Fibroblast of lung (primary cell): ENCODE measurements around the gene RFX5. TPM values are rescaled to one million over a fixed set of nuclear protein-coding genes. Genes with fewer than 3 reads are reported as not detected.

Source experiments
- DNase-seq, 2 donors: peaks; one replicate each; pipeline versions ENCODE4 v3.0.0 to v3.0.0-alpha.2; 2010; ENCODE audit warnings: low read depth in 2 of 2
- H2AFZ ChIP-seq: 2 replicates; pipeline ENCODE4 v1.5.1; 2012; ENCODE audit warnings: low read length, control low read depth, inconsistent platforms
- H3K27ac ChIP-seq: 2 replicates; pipeline ENCODE4 v1.5.1; 2011; ENCODE audit warnings: low read length, control low read depth; ENCODE audit not compliant: insufficient read depth
- H3K27me3 ChIP-seq: 2 replicates; pipeline ENCODE4 v1.5.1; 2011; ENCODE audit warnings: mild to moderate bottlenecking, low read length; ENCODE audit not compliant: control insufficient read depth, insufficient read depth
- H3K36me3 ChIP-seq: 2 replicates; pipeline ENCODE4 v1.5.1; 2011; ENCODE audit warnings: low read length; ENCODE audit not compliant: control insufficient read depth, insufficient read depth
- H3K4me1 ChIP-seq: 2 replicates; pipeline ENCODE4 v1.5.1; 2011; ENCODE audit warnings: low read length; ENCODE audit not compliant: control insufficient read depth, insufficient read depth; ENCODE audit errors: extremely low read depth
- H3K4me2 ChIP-seq: 2 replicates; pipeline ENCODE4 v1.5.1; 2011; ENCODE audit warnings: low read length, control low read depth; ENCODE audit not compliant: insufficient read depth; ENCODE audit errors: extremely low read depth
- H3K4me3 ChIP-seq, 4 experiments: fragments of 200-600 bp in 1 of 4; sonication (generic) in 1 of 4; replicated peaks in 1 of 4; 2 replicates each; pipeline ENCODE4 v1.5.1; 2011 to 2016; ENCODE audit warnings: low read length in 4 of 4, low read depth in 3 of 4, mild to moderate bottlenecking in 3 of 4, control low read depth in 2 of 4, inconsistent platforms in 1 of 4, mixed read lengths in 1 of 4; ENCODE audit not compliant: insufficient read depth in 1 of 4; ENCODE audit errors: control extremely low read depth in 1 of 4
- H3K79me2 ChIP-seq: 2 replicates; pipeline ENCODE4 v1.5.1; 2012; ENCODE audit warnings: mild to moderate bottlenecking, low read length, inconsistent platforms; ENCODE audit not compliant: control insufficient read depth, insufficient read depth
- H3K9ac ChIP-seq: 2 replicates; pipeline ENCODE4 v1.5.1; 2011; ENCODE audit warnings: mild to moderate bottlenecking, low read length, control low read depth; ENCODE audit not compliant: insufficient read depth
- H3K9me3 ChIP-seq: 2 replicates; pipeline ENCODE4 v1.5.1; 2012; ENCODE audit warnings: low read depth, low read length; ENCODE audit not compliant: control insufficient read depth, insufficient read depth
- H4K20me1 ChIP-seq: 2 replicates; pipeline ENCODE4 v1.5.1; 2011; ENCODE audit warnings: low read length; ENCODE audit not compliant: control insufficient read depth, insufficient read depth; ENCODE audit errors: extremely low read depth
- EZH2 ChIP-seq: IDR thresholded peaks from 2 replicates; pipeline ENCODE4 v1.5.1; 2012; ENCODE audit warnings: low read length, control low read depth, mild to moderate bottlenecking; ENCODE audit errors: missing control alignments
- polyA plus RNA-seq, 2 donors: library from polyadenylated mRNA; depleted of rRNA in 1 of 2; stranded (reverse) in 1 of 2; unstranded in 1 of 2; fragments of >200 nt; gene quantifications; 2 replicates each; pipeline ENCODE4 v1.2.1, GENCODE V29; 2011 to 2012; ENCODE audit warnings: missing spikeins in 1 of 2
- total RNA-seq: library from RNA; depleted of rRNA; stranded (reverse); fragments of >200 nt; gene quantifications from 2 replicates; pipeline ENCODE4 v1.2.1, GENCODE V29; 2014
- TF ChIP-seq, protein P1 (sequence below), 2 donors: IDR thresholded peaks in 1 of 2; conservative IDR thresholded peaks in 1 of 2; 1 replicate in 1 of 2; 2 replicates in 1 of 2; pipeline ENCODE4 v1.5.1; 2011 to 2012; ENCODE audit warnings: low read length in 2 of 2, control low read depth in 1 of 2, inconsistent platforms in 1 of 2, low read depth in 1 of 2, mild to moderate bottlenecking in 1 of 2

The RFX5 gene
- total and polyA plus RNA-seq, 2 donors (not counting 1 experiment from before 2014, with no cell fraction given): 18.4 to 35.5 TPM

DNA sequence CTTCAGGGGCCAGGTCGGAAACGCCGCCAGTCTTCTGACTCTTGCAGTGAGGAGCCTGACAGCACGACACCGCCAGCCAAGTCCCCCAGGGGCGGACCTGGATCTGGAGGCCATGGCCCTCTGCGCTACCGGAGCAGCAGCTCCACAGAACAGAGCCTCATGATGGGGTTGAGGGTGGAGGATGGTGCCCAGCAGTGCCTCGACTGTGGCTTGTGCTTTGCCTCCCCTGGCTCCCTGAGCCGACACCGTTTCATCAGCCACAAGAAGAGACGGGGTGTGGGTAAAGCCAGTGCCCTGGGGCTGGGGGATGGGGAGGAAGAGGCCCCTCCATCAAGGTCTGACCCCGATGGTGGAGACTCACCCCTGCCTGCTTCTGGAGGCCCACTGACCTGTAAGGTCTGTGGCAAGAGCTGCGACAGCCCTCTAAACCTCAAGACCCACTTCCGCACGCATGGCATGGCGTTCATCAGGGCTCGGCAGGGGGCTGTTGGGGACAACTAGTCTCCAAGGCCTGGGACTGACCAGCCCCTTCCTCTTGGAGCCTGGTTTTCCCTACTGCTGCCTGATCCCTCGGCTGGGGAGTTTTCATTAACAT, 56.2 kb downstream of the RFX5 start:
- no peak overlapping the region for H3K4me2 ChIP-seq
- H3K4me1 ChIP-seq: no peaks in the 10 kb centered on the region
- H2AFZ ChIP-seq: no peak overlapping the region
- DNase-seq: no peak
- H3K27ac ChIP-seq: no peak overlapping the region
- H3K9ac ChIP-seq: no peak overlapping the region
- no peaks in the 10 kb centered on the region for H3K79me2 ChIP-seq
- H3K27me3 ChIP-seq: no peaks in the 10 kb centered on the region
- no peaks in the 10 kb centered on the region for H3K9me3 ChIP-seq
- peaks cover 58% of the 10 kb centered on the region for H3K36me3 ChIP-seq
- no peak overlapping the region for H3K4me3 ChIP-seq
- TF ChIP-seq EZH2: no peak
- TF ChIP-seq, protein P1, sequence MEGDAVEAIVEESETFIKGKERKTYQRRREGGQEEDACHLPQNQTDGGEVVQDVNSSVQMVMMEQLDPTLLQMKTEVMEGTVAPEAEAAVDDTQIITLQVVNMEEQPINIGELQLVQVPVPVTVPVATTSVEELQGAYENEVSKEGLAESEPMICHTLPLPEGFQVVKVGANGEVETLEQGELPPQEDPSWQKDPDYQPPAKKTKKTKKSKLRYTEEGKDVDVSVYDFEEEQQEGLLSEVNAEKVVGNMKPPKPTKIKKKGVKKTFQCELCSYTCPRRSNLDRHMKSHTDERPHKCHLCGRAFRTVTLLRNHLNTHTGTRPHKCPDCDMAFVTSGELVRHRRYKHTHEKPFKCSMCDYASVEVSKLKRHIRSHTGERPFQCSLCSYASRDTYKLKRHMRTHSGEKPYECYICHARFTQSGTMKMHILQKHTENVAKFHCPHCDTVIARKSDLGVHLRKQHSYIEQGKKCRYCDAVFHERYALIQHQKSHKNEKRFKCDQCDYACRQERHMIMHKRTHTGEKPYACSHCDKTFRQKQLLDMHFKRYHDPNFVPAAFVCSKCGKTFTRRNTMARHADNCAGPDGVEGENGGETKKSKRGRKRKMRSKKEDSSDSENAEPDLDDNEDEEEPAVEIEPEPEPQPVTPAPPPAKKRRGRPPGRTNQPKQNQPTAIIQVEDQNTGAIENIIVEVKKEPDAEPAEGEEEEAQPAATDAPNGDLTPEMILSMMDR (conservative IDR thresholded peaks at IDR 0.05 in 1 of 2, IDR thresholded peaks at IDR 0.05 in 1 of 2; ENCODE audit: low read depth in 1 of 2, low read length in 2 of 2): no peak
- no peaks in the 10 kb centered on the region for H4K20me1 ChIP-seq

Other genes starting within 250 kb of the RFX5 start
- gene SEMA6C, start 200.6 kb downstream of the RFX5 start, total RNA-seq: 0.51 and 0.99 TPM in 2 replicates
- 0.76 and 0.94 TPM in 2 replicates for gene SEMA6C, start 200.6 kb downstream of the RFX5 start, polyA plus RNA-seq
- gene TNFAIP8L2, start 190.6 kb downstream of the RFX5 start, total RNA-seq: not detected in 2 replicates
- not detected in 2 replicates for gene TNFAIP8L2, start 190.6 kb downstream of the RFX5 start, polyA plus RNA-seq
- 8.2 and 9.7 TPM in 2 replicates for gene LYSMD1, start 181.3 kb downstream of the RFX5 start, total RNA-seq
- 3.6 and 4.6 TPM in 2 replicates for gene LYSMD1, start 181.3 kb downstream of the RFX5 start, polyA plus RNA-seq
- gene SCNM1, start 181.1 kb downstream of the RFX5 start, total RNA-seq: 26.5 and 29.2 TPM in 2 replicates
- 29.7 and 32.7 TPM in 2 replicates for gene SCNM1, start 181.1 kb downstream of the RFX5 start, polyA plus RNA-seq
- gene TMOD4, start 171.3 kb downstream of the RFX5 start, total RNA-seq: not detected in 2 replicates
- gene TMOD4, start 171.3 kb downstream of the RFX5 start, polyA plus RNA-seq: 0.41 and 0.53 TPM in 2 replicates
- 42.9 and 47.5 TPM in 2 replicates for gene VPS72, start 157.1 kb downstream of the RFX5 start, total RNA-seq
- gene VPS72, start 157.1 kb downstream of the RFX5 start, polyA plus RNA-seq: 43.8 and 57.8 TPM in 2 replicates
- 61.4 and 80.9 TPM in 2 replicates for gene PIP5K1A, start 148.7 kb downstream of the RFX5 start, total RNA-seq
- gene PIP5K1A, start 148.7 kb downstream of the RFX5 start, polyA plus RNA-seq: 108 and 118 TPM in 2 replicates
- gene PSMD4, start 92.5 kb downstream of the RFX5 start, total RNA-seq: 193 and 240 TPM in 2 replicates
- 210 and 282 TPM in 2 replicates for gene PSMD4, start 92.5 kb downstream of the RFX5 start, polyA plus RNA-seq
- 8.2 and 11.7 TPM in 2 replicates for gene ZNF687, start 65.0 kb downstream of the RFX5 start, total RNA-seq
- 7.2 and 7.6 TPM in 2 replicates for gene ZNF687, start 65.0 kb downstream of the RFX5 start, polyA plus RNA-seq
- 42.1 and 65.7 TPM in 2 replicates for gene PI4KB, start 19.8 kb downstream of the RFX5 start, total RNA-seq
- gene PI4KB, start 19.8 kb downstream of the RFX5 start, polyA plus RNA-seq: 75.4 and 92.9 TPM in 2 replicates
- gene SELENBP1, start 25.5 kb upstream of the RFX5 start, total RNA-seq: 59.6 and 65.9 TPM in 2 replicates
- gene SELENBP1, start 25.5 kb upstream of the RFX5 start, polyA plus RNA-seq: 60.6 and 85.4 TPM in 2 replicates
- gene PSMB4, start 52.3 kb upstream of the RFX5 start, total RNA-seq: 335 and 339 TPM in 2 replicates
- gene PSMB4, start 52.3 kb upstream of the RFX5 start, polyA plus RNA-seq: 370 and 426 TPM in 2 replicates
- 12.3 and 21.6 TPM in 2 replicates for gene POGZ, start 112.2 kb upstream of the RFX5 start, total RNA-seq
- gene POGZ, start 112.2 kb upstream of the RFX5 start, polyA plus RNA-seq: 24.7 and 27.6 TPM in 2 replicates
- under 0.01 and 0.17 TPM in 2 replicates for gene CGN, start 164.1 kb upstream of the RFX5 start, total RNA-seq
- 0.17 and 0.21 TPM in 2 replicates for gene CGN, start 164.1 kb upstream of the RFX5 start, polyA plus RNA-seq
- gene TUFT1, start 193.1 kb upstream of the RFX5 start, total RNA-seq: 6.9 and 18.2 TPM in 2 replicates
- gene TUFT1, start 193.1 kb upstream of the RFX5 start, polyA plus RNA-seq: 16.7 and 24.7 TPM in 2 replicates